ENCODE results near the gene SGCA. TPM values are rescaled to one million over a fixed set of nuclear protein-coding genes. Genes with fewer than 3 reads are reported as not detected.

SGCA gene
- total RNA-seq, 1 donor from 2014 or later, result not detected

- H3K4me3 Mint-ChIP-seq, result no peak overlapping the region
- no peaks in the 10 kb centered on the region for H3K9me3 Mint-ChIP-seq
- TF ChIP-seq, protein P1, sequence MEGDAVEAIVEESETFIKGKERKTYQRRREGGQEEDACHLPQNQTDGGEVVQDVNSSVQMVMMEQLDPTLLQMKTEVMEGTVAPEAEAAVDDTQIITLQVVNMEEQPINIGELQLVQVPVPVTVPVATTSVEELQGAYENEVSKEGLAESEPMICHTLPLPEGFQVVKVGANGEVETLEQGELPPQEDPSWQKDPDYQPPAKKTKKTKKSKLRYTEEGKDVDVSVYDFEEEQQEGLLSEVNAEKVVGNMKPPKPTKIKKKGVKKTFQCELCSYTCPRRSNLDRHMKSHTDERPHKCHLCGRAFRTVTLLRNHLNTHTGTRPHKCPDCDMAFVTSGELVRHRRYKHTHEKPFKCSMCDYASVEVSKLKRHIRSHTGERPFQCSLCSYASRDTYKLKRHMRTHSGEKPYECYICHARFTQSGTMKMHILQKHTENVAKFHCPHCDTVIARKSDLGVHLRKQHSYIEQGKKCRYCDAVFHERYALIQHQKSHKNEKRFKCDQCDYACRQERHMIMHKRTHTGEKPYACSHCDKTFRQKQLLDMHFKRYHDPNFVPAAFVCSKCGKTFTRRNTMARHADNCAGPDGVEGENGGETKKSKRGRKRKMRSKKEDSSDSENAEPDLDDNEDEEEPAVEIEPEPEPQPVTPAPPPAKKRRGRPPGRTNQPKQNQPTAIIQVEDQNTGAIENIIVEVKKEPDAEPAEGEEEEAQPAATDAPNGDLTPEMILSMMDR (conservative IDR thresholded peaks at IDR 0.05), result no peak
- DNase-seq (ENCODE audit: low read depth, low spot score), result no peak
- H3K36me3 Mint-ChIP-seq (ENCODE audit: low read depth), result no peaks in the 10 kb centered on the region
- peaks cover 8% of the 10 kb centered on the region for H3K27me3 Mint-ChIP-seq (ENCODE audit: low read depth)
- H3K27ac Mint-ChIP-seq (ENCODE audit: unreplicated experiment), result no peak overlapping the region
- peaks cover 50% of the 10 kb centered on the region for H3K4me1 Mint-ChIP-seq
Measured at GRCh38 chr17:50120475-50121253, 45.1 kb upstream of the SGCA start.

- Mint-ChIP-seq H3K27me3 (ENCODE audit: low read depth) (peaks cover 5% of the 10 kb centered on the region), H3K4me1 (peaks cover 49% of the 10 kb centered on the region), H3K36me3 (ENCODE audit: low read depth) (no peaks in the 10 kb centered on the region), H3K9me3 (no peaks in the 10 kb centered on the region), H3K4me3 (no peak overlapping the region), H3K27ac (ENCODE audit: unreplicated experiment) (no peak overlapping the region)
- TF ChIP-seq, protein P1 (conservative IDR thresholded peaks at IDR 0.05), result no peak
- DNase-seq (ENCODE audit: low read depth, low spot score), result no peak
Measured at GRCh38 chr17:50122945-50123344, 42.9 kb upstream of the SGCA start.

DNA sequence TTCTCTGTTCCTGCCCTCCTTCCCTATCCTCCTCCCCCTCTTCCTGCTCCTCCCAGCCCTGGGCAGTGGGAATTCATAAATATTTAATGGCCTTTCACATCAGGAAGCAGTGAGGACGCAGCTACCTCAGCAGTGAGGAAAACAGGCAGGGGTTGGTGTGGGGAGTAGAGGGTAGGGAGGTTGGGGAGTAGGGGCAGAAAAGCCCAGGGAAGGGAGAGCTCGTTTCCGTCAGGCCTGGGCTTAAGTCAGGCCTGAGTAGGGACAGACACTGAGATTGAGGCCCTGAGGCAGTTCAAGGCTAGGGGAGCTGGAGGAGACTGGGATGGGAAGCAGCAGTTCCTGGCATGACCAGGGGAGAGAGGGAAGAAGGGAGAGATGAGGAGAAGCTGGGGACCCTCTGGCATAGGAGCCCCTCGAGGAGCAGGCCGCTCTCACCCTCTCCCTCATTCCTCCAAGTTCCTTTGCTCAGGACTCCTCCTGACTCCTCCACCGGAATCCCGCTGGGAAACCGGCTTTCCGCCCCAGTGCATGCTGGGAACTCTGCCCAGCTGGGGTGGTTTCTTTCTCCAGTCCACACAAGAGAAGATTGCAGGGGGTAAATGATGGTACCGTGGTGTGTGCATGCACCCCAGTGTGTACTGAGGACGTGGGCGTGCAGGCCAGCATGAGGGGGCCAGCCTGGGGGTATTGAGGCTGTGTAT lies 42.0 kb upstream of the SGCA start:
- no peak for DNase-seq (ENCODE audit: low read depth, low spot score)
- Mint-ChIP-seq H3K36me3 (ENCODE audit: low read depth) (no peaks in the 10 kb centered on the region), H3K27ac (ENCODE audit: unreplicated experiment) (peak overlapping the region; percentile 39), H3K4me1 (peaks cover 56% of the 10 kb centered on the region), H3K4me3 (peak overlapping the region; percentile 47), H3K9me3 (no peaks in the 10 kb centered on the region), H3K27me3 (ENCODE audit: low read depth) (peaks cover 4% of the 10 kb centered on the region)
- TF ChIP-seq, protein P1 (conservative IDR thresholded peaks at IDR 0.05), result no peak

DNA sequence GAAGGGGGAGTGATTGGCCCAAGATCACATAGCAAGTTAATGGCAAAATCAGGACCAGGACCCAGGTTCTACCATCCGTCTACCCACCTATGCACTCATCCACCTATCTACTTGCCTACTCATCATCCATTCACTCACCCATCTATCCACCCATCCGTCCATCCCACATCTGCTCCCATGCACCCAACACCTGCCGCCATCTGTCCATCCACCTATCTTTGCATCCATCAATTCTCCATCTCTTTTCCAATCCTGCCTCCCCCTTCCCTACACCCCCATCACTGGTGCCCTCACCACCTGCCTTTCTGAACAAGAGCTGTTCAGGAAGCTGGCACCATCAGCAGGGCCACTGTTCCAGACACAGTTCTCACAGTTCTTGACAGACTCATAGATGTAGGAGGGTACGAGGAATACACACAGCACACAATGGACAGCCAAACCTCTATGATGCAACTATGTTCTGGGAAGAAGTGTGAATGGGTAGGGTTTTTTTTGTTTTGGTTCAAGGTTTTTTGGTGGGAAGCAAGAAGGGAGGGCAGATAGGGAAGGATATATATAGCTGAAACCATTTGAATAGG lies 40.3 kb upstream of the SGCA start:
- TF ChIP-seq, protein P1 (conservative IDR thresholded peaks at IDR 0.05), result no peak
- Mint-ChIP-seq H3K4me1 (peaks cover 50% of the 10 kb centered on the region), H3K36me3 (ENCODE audit: low read depth) (no peaks in the 10 kb centered on the region), H3K9me3 (no peaks in the 10 kb centered on the region), H3K27ac (ENCODE audit: unreplicated experiment) (no peak overlapping the region), H3K27me3 (ENCODE audit: low read depth) (peaks cover 4% of the 10 kb centered on the region), H3K4me3 (peak overlapping the region; percentile 1)
- no peak for DNase-seq (ENCODE audit: low read depth, low spot score)

DNA sequence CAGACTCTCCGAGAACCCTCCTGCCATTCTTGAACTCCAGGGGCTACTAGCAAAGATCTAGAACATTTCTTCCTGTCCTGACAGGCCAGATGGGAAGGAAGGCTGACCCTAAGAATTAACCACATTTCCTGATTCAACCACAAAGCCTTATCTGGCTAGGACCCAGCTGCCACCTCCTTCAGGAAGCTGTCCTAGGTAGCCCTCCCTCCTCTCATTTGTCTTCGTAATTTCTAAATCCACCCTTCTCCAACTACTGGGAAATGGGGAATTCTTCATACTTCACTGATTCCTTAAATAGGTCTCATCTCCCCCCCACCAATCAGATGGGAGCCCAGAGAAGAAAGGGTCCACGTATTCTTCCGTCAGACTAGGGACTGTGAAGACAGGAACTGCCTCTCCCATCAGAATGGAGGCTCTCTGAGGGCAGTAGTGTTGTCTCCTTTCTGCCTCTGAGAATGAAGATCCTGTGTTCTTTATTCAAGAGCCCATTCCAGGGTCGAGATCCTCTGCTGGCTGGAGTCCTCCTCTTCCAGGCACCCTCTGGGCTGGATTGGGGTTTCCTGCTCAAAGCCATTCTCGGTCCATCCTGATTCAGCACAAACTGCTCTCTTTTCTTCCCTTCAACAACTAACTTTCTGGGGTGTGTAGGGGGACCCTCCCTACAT lies 38.0 kb upstream of the SGCA start:
- H3K4me1 Mint-ChIP-seq, result peaks cover 45% of the 10 kb centered on the region
- H3K4me3 Mint-ChIP-seq, result peak overlapping the region; percentile 62
- no peak for DNase-seq (ENCODE audit: low read depth, low spot score)
- H3K9me3 Mint-ChIP-seq, result no peaks in the 10 kb centered on the region
- TF ChIP-seq, protein P1 (conservative IDR thresholded peaks at IDR 0.05), result no peak
- peaks cover 16% of the 10 kb centered on the region for H3K27me3 Mint-ChIP-seq (ENCODE audit: low read depth)
- no peak overlapping the region for H3K27ac Mint-ChIP-seq (ENCODE audit: unreplicated experiment)
- H3K36me3 Mint-ChIP-seq (ENCODE audit: low read depth), result no peaks in the 10 kb centered on the region
